ENCODE data around the gene ETV7. TPM values are rescaled to one million over a fixed set of nuclear protein-coding genes. Genes with fewer than 3 reads are reported as not detected.

ETV7 gene
- total RNA-seq, 5 donors from 2014 or later (not counting 1 experiment from before 2014, with no cell fraction given), result 0.44 to 3.3 (median 1.1) TPM

DNA sequence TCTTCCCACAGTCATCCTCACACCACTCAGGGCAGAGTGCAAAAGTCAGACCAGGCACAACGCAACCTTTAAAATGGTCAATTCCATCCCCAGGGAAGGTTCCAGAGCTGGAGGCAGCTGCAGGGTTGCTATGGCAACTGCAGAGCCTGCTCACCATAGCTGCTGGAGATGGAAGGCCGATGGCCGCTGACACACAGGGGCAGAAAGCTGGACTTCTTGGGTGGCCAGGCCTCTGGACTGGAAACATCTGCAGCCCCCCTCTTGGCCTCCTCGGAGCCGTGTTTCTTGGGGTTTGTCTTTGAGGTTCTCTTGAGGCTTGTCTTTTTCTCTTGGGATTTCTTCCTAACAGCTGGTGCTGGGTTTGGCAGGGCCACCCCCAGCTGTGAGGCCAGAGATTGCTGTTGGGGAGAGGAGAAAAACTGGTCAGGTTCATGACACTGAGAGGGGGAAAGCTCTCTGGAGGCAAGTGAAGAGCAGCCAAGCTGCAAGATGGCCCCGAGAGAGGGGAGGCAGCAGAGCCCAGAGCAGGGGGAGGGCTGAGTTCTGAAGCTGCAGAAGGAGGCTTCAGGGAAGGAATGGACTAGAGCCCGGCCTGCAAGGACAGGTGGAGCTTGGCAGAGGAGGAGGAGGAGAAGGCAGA is 61.0 kb downstream of the ETV7 start:
- no peak overlapping the region for H3K27ac Mint-ChIP-seq

DNA sequence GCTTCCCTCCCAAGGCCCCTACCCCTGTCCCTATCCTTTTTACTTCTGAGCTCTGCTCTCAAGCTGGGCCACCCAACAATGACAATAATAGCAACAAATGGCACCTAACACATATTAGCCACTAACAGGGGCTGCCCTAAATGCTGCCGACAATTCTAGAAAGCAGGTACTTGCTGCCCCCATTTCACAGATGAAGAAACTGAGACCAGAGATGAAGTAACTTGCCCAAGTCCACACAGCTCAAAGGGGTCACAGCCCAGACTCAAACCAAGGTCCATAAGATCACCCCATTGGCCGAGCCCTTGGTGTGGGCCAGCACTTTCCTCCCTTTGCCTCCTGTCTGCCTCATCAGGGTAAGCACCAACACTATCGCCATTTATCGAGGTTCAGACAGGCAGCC is 62.8 kb downstream of the ETV7 start:
- ChIA-PET POLR2A (no interaction called here), CTCF (interaction anchor here in 1 of 2 donors (1.0 kb wide), 1 partner anchor 23 kb away, joined by 4 read pairs; no protein-coding TSS in a partner anchor)
- H3K27ac ChIP-seq (ENCODE audit: low read length), result no peak overlapping the region
- no peaks in the 10 kb centered on the region for H3K36me3 ChIP-seq (ENCODE audit: control insufficient read depth in 2 of 2, extremely low read depth in 1 of 2, insufficient read depth in 1 of 2, low read length in 1 of 2)
- Mint-ChIP-seq H3K9me3 (no peaks in the 10 kb centered on the region), H3K27ac (no peak overlapping the region), H3K36me3 (no peaks in the 10 kb centered on the region), H3K27me3 (no peaks in the 10 kb centered on the region), H3K4me3 (no peak overlapping the region), H3K4me1 (no peaks in the 10 kb centered on the region)
- DNase-seq, result no peak
- H3K9me3 ChIP-seq, result no peaks in the 10 kb centered on the region
- no peaks in the 10 kb centered on the region for H3K4me1 ChIP-seq (ENCODE audit: control insufficient read depth in 1 of 2, extremely low read depth in 1 of 2, insufficient read depth in 2 of 2, low read length in 2 of 2)
- no peak for ATAC-seq (replicated peaks in 1 of 4)
- H3K4me3 ChIP-seq (ENCODE audit: control insufficient read depth in 1 of 2, extremely low read depth in 1 of 2, low read length in 1 of 2), result no peak overlapping the region
- WGBS (ENCODE audit: insufficient coverage), result 83% methylated on average over 4 of the region's 4 CpGs
- peaks cover 0 to 10% of the 10 kb centered on the region in 2 experiments for H3K27me3 ChIP-seq (replicated peaks in 1 of 2; ENCODE audit: control insufficient read depth in 2 of 2, extremely low read depth in 1 of 2, insufficient read depth in 2 of 2, low read length in 1 of 2)

More for the DNA sequence above, 61.0 kb downstream of the ETV7 start:
- no peaks in the 10 kb centered on the region for H3K4me1 ChIP-seq (ENCODE audit: control insufficient read depth in 1 of 2, extremely low read depth in 1 of 2, insufficient read depth in 2 of 2, low read length in 2 of 2)
- no peaks in the 10 kb centered on the region for H3K27me3 Mint-ChIP-seq
- ChIA-PET POLR2A (interaction anchor here in 1 of 2 donors (0.6 kb wide), 1 partner anchor 441 kb away, joined by 3 read pairs; no protein-coding TSS in a partner anchor), CTCF (no interaction called here)
- H3K9me3 ChIP-seq, result no peaks in the 10 kb centered on the region
- ATAC-seq (replicated peaks in 1 of 4) (no peak), DNase-seq (no peak)
- no peak overlapping the region for H3K27ac ChIP-seq (ENCODE audit: low read length)
- 96% methylated on average over 4 of the region's 7 CpGs for WGBS (ENCODE audit: insufficient coverage)
- peaks cover 0 to 17% of the 10 kb centered on the region in 2 experiments for H3K27me3 ChIP-seq (replicated peaks in 1 of 2; ENCODE audit: control insufficient read depth in 2 of 2, extremely low read depth in 1 of 2, insufficient read depth in 2 of 2, low read length in 1 of 2)
- no peak overlapping the region for H3K4me3 ChIP-seq (ENCODE audit: control insufficient read depth in 1 of 2, extremely low read depth in 1 of 2, low read length in 1 of 2)
- no peaks in the 10 kb centered on the region for H3K9me3 Mint-ChIP-seq
- H3K36me3 ChIP-seq (ENCODE audit: control insufficient read depth in 2 of 2, extremely low read depth in 1 of 2, insufficient read depth in 1 of 2, low read length in 1 of 2), result no peaks in the 10 kb centered on the region
- no peaks in the 10 kb centered on the region for H3K4me1 Mint-ChIP-seq
- H3K36me3 Mint-ChIP-seq, result no peaks in the 10 kb centered on the region
- no peak overlapping the region for H3K4me3 Mint-ChIP-seq

DNA sequence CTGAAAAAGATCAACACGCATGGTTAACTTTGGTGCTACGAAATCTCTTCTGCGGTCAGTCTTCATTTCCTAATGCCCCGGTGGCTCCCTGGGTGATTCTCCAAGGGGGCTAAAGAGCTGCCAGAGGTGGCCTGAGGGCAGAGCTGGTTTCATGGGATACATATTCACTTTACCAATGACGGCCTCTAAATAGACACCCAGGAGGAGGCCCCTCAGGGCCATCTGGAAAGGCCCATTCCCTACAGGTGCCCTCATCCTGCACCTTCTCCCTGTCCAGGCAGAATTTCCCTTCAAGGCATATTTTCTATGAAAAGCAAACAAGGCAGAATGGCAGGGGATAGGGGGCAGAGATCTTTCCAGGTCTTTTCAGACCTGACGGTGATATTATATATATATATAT is 63.3 kb downstream of the ETV7 start:
- Mint-ChIP-seq H3K9me3 (no peaks in the 10 kb centered on the region), H3K4me3 (no peak overlapping the region), H3K4me1 (no peaks in the 10 kb centered on the region), H3K27me3 (no peaks in the 10 kb centered on the region), H3K27ac (no peak overlapping the region), H3K36me3 (no peaks in the 10 kb centered on the region)
- CTCF ChIA-PET, result no interaction called here
- no peak for DNase-seq
- POLR2A ChIA-PET, result no interaction called here
- H3K36me3 ChIP-seq (ENCODE audit: control insufficient read depth in 2 of 2, extremely low read depth in 1 of 2, insufficient read depth in 1 of 2, low read length in 1 of 2), result no peaks in the 10 kb centered on the region
- no peak overlapping the region for H3K27ac ChIP-seq (ENCODE audit: low read length)
- H3K27me3 ChIP-seq (replicated peaks in 1 of 2; ENCODE audit: control insufficient read depth in 2 of 2, extremely low read depth in 1 of 2, insufficient read depth in 2 of 2, low read length in 1 of 2), result peaks cover 0 to 11% of the 10 kb centered on the region in 2 experiments
- WGBS (ENCODE audit: insufficient coverage), result 73% methylated on average over 3 of the region's 6 CpGs
- H3K9me3 ChIP-seq, result no peaks in the 10 kb centered on the region
- no peak overlapping the region for H3K4me3 ChIP-seq (ENCODE audit: control insufficient read depth in 1 of 2, extremely low read depth in 1 of 2, low read length in 1 of 2)
- H3K4me1 ChIP-seq (ENCODE audit: control insufficient read depth in 1 of 2, extremely low read depth in 1 of 2, insufficient read depth in 2 of 2, low read length in 2 of 2), result no peaks in the 10 kb centered on the region
- ATAC-seq (replicated peaks in 1 of 4), result no peak

DNA sequence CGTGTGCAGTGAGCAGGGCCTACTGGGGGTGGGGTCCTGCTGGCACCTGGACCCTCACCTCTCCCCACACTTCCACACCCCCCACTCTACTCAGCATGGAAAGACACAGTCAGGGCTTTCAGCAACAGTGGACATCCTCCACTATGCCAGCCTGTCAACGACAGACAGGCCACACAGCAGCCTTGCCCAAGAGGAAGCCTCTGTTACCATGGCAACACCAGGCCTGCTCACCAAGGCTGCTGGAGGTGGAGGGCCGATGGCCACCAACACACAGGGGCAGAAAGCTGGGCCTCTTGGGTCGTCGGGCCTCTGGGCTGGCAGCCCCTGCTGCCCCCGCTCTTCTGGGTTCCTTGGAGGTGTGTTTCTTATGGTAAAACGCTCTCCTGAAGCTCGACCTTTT is 64.4 kb downstream of the ETV7 start:
- Mint-ChIP-seq H3K4me1 (no peaks in the 10 kb centered on the region), H3K27ac (no peak overlapping the region), H3K27me3 (no peaks in the 10 kb centered on the region), H3K4me3 (no peak overlapping the region), H3K9me3 (no peaks in the 10 kb centered on the region), H3K36me3 (no peaks in the 10 kb centered on the region)
- DNase-seq (no peak), ATAC-seq (replicated peaks in 1 of 4) (no peak)
- Histone ChIP-seq H3K4me3 (ENCODE audit: control insufficient read depth in 1 of 2, extremely low read depth in 1 of 2, low read length in 1 of 2) (no peak overlapping the region), H3K4me1 (ENCODE audit: control insufficient read depth in 1 of 2, extremely low read depth in 1 of 2, insufficient read depth in 2 of 2, low read length in 2 of 2) (no peaks in the 10 kb centered on the region), H3K9me3 (no peaks in the 10 kb centered on the region), H3K27me3 (replicated peaks in 1 of 2; ENCODE audit: control insufficient read depth in 2 of 2, extremely low read depth in 1 of 2, insufficient read depth in 2 of 2, low read length in 1 of 2) (peaks cover 0 to 10% of the 10 kb centered on the region in 2 experiments), H3K36me3 (ENCODE audit: control insufficient read depth in 2 of 2, extremely low read depth in 1 of 2, insufficient read depth in 1 of 2, low read length in 1 of 2) (no peaks in the 10 kb centered on the region), H3K27ac (ENCODE audit: low read length) (no peak overlapping the region)
- 62% methylated on average over 3 of the region's 8 CpGs for WGBS (ENCODE audit: insufficient coverage)
- POLR2A ChIA-PET, result no interaction called here
- CTCF ChIA-PET, result no interaction called here

GRCh38 chr6:36322591-36322990 is 64.9 kb downstream of the ETV7 start:
- Mint-ChIP-seq H3K4me3 (no peak overlapping the region), H3K27me3 (no peaks in the 10 kb centered on the region), H3K4me1 (no peaks in the 10 kb centered on the region), H3K9me3 (no peaks in the 10 kb centered on the region), H3K36me3 (no peaks in the 10 kb centered on the region), H3K27ac (no peak overlapping the region)
- H3K4me3 ChIP-seq (ENCODE audit: control insufficient read depth in 1 of 2, extremely low read depth in 1 of 2, low read length in 1 of 2), result no peak overlapping the region
- no peaks in the 10 kb centered on the region for H3K4me1 ChIP-seq (ENCODE audit: control insufficient read depth in 1 of 2, extremely low read depth in 1 of 2, insufficient read depth in 2 of 2, low read length in 2 of 2)
- DNase-seq, result no peak
- H3K27me3 ChIP-seq (replicated peaks in 1 of 2; ENCODE audit: control insufficient read depth in 2 of 2, extremely low read depth in 1 of 2, insufficient read depth in 2 of 2, low read length in 1 of 2), result peaks cover 0 to 10% of the 10 kb centered on the region in 2 experiments
- no peak for ATAC-seq (replicated peaks in 1 of 4)
- 67% methylated on average over 1 of the region's 3 CpGs for WGBS (ENCODE audit: insufficient coverage)
- POLR2A ChIA-PET, result no interaction called here
- CTCF ChIA-PET, result no interaction called here
- no peaks in the 10 kb centered on the region for H3K9me3 ChIP-seq
- no peaks in the 10 kb centered on the region for H3K36me3 ChIP-seq (ENCODE audit: control insufficient read depth in 2 of 2, extremely low read depth in 1 of 2, insufficient read depth in 1 of 2, low read length in 1 of 2)
- H3K27ac ChIP-seq (ENCODE audit: low read length), result no peak overlapping the region

GRCh38 chr6:36320475-36320874 is 67.0 kb downstream of the ETV7 start:
- POLR2A ChIA-PET, result interaction anchor here in 1 of 2 donors (0.5 kb wide), 1 partner anchor 169 kb away, joined by 3 read pairs; no protein-coding TSS in a partner anchor
- H3K9me3 ChIP-seq, result no peaks in the 10 kb centered on the region
- Mint-ChIP-seq H3K27me3 (no peaks in the 10 kb centered on the region), H3K36me3 (no peaks in the 10 kb centered on the region), H3K4me1 (no peaks in the 10 kb centered on the region), H3K4me3 (no peak overlapping the region), H3K9me3 (no peaks in the 10 kb centered on the region), H3K27ac (no peak overlapping the region)
- no peaks in the 10 kb centered on the region for H3K4me1 ChIP-seq (ENCODE audit: control insufficient read depth in 1 of 2, extremely low read depth in 1 of 2, insufficient read depth in 2 of 2, low read length in 2 of 2)
- 83% methylated on average over 5 of the region's 11 CpGs for WGBS (ENCODE audit: insufficient coverage)
- H3K27ac ChIP-seq (ENCODE audit: low read length), result no peak overlapping the region
- H3K4me3 ChIP-seq (ENCODE audit: control insufficient read depth in 1 of 2, extremely low read depth in 1 of 2, low read length in 1 of 2), result no peak overlapping the region
- peaks cover 0 to 10% of the 10 kb centered on the region in 2 experiments for H3K27me3 ChIP-seq (replicated peaks in 1 of 2; ENCODE audit: control insufficient read depth in 2 of 2, extremely low read depth in 1 of 2, insufficient read depth in 2 of 2, low read length in 1 of 2)
- ATAC-seq (replicated peaks in 1 of 4), result no peak
- no peaks in the 10 kb centered on the region for H3K36me3 ChIP-seq (ENCODE audit: control insufficient read depth in 2 of 2, extremely low read depth in 1 of 2, insufficient read depth in 1 of 2, low read length in 1 of 2)
- CTCF ChIA-PET, result no interaction called here
- no peak for DNase-seq

Data from T-cell (primary cell).